Ovary (tissue), 3 donors: ENCODE measurements around the gene CNTNAP1.

Source experiments
- CTCF ChIP-seq, 3 donors: fragments of 450-650 bp in 2 of 3; fragments of 200-600 bp in 1 of 3; IDR thresholded peaks; one replicate each; pipeline versions ENCODE4 v1.5.1 to v1.8.0; 2016 to 2022; ENCODE audit warnings: antibody characterized with exemption in 3 of 3, mild to moderate bottlenecking in 1 of 3
- POLR2A ChIP-seq: fragments of 450-650 bp; IDR thresholded peaks from one replicate; pipeline ENCODE4 v1.6.1; 2017; ENCODE audit warnings: antibody characterized with exemption, mild to moderate bottlenecking, moderate library complexity
- donor health status: DM: no; HTN: no; CAD: no.

DNA sequence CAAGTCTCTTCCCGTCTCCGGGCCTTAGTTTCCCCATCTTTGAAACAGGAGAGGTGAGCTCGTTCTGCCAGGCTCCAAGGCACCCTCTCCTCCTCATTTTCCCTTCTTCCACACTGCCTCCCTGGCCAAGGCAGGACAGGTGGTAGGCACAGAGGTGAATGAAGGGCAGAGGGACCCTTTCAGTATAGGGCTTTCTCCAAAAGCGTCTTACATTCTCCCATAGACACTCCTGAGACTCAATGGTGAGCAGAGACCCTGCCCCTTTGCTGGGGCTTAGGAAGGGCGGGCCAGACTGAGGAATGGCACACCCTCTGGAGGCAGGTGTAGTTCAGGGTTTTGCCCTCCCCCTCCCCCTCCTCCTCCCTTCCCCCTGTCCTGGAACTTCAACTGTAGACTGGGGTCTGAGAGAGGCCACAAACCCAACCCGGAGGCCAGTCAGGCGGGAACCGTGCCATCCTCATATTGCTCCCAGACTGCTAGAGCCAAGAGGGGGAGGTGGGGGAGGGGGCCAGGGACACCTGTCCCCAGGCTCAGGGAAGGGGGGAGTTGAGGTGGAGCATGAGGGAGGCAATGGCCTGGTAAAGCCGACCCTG lies 7.5 kb upstream of the CNTNAP1 start:
- TF ChIP-seq CTCF (IDR thresholded peaks at IDR 0.05), result no peak
- no peak for TF ChIP-seq POLR2A
